GM19099 (cell line): ENCODE results near the gene LRRC38.

Source experiments
- POLR2A ChIP-seq: IDR thresholded peaks from 3 replicates; pipeline ENCODE4 v1.6.1; 2011; ENCODE audit warnings: low read depth; ENCODE audit not compliant: insufficient read length; ENCODE audit errors: extremely low read depth

LRRC38 gene

DNA sequence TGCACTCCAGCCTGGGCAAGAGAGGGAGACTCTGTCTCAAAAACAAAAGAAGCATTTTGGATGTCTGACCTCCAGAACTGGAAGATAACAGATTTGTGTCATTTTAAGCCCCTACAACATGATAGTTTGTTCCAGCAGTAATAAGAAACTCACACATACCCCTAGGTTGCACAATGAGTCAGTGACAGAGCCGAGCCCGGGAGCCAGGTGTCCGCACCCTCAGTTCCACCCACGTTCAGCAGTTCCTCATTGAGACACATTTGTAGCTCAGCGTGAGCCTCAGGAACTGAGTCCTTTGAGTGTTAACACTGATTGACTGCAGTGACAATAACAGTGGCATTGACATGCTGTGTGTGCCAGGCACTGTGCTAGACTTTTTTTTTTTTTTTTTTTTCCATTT, 19.8 kb downstream of the LRRC38 start:
- TF ChIP-seq POLR2A, result no peak

DNA sequence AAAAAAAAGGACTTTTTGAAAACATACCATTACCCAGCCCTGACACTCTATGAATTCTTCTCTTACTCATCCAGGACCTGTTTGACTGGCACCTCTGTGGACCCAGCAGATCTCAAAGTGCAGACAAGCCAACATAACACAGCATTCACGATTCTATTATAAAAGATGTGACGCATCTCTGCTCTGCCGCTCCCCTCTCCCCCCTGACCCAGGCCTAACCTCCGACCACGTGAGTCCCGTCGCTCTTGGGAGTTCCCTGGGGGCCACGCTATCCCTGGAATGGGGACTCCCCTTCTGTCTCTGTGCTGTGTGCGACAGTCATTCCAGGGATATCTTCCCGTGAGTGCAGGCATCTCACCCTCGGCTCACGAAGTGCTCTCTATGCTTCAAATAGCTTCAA, 21.1 kb downstream of the LRRC38 start:
- TF ChIP-seq POLR2A, result no peak

DNA sequence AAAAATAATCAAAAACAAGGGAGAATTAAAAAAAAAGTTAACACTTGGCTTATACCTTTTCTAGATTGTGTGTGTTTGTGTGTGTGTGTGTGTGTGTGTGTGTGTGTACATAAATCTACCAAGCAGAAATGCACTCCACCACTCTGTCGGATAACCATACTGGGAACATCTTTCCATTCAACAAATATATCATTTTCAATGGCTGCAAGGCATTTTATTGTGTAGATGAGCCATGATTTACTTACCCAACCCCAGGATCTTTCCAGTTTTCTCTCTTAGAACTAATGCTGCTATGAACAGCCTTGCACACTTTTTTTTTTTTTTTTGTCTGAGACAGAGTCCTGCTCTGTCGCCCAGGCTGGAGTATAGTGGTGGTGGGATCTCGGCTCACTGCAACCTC, 25.8 kb downstream of the LRRC38 start:
- TF ChIP-seq POLR2A, result no peak

DNA sequence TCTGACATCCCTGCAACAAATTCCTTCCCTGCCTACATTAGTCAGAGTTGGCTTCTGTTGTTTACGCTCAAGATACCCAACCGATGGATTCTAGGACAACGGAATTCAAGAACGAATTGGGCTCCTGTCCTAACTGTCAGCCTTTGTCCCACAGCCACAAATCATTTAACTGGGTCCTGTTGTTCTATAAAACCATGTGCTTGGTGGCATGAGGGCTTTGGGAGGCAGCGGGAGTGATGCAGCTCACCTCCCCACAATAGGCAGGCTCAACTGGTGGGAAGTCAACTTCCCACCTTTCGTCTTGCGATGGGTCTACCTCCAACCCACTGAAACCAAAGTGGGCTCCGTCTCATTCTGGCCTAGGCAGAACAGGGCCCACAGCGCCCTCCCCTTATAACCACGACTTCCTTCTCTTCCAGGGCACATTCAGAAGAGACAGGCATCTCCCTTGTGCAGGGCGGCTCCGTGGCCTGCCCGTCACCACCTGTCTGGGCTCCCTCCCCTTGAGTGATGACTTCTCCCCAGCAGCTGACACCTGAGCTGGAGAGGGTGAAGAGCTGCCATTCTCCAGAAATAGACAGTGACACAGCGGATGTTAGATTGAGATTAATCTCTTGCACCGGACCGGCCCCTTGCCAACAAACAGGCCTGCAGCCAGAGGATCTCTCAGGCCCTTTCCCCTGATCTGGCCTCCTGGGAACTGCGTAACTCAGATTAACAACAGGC, 26.5 kb downstream of the LRRC38 start:
- no peak for TF ChIP-seq POLR2A

DNA sequence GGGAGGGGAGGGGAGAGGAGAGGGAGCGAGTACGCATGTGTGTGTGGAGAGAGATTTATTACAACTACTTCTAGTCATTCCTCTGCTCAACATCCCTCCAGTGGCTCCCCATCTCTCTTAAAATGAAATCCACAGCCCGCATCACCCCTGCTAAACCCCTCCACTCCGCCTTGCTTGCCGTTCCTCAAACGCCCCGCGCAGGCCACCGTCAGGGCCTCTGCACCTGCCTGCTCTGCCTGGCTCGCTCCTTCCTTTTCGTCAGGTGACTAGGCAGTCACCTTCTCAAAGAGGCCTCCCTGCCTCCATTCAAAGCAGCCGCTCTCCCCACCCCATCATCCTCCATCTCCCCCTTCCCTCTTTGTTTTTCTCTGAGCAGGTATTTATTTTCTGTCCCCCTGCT, 29.9 kb downstream of the LRRC38 start:
- TF ChIP-seq POLR2A, result no peak

DNA sequence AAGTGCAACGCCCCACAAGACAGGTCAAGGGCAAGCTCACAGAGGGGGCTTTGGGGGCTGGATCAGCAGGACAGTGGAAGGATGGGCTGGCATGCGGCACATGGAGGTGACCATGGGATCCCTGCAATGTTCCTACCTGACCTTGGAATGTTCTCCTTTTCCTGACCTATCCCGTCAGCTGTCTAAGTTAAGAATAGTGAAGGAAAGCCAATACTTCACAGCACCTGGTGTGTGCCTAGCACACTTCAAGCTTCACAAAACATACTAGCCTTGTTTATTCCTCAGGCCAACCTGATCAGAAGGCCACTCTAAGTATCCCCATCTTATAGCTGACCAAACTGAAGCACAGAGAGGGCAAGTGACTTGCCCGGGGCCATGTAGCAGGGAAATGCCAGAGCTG, 31.2 kb downstream of the LRRC38 start:
- no peak for TF ChIP-seq POLR2A

DNA sequence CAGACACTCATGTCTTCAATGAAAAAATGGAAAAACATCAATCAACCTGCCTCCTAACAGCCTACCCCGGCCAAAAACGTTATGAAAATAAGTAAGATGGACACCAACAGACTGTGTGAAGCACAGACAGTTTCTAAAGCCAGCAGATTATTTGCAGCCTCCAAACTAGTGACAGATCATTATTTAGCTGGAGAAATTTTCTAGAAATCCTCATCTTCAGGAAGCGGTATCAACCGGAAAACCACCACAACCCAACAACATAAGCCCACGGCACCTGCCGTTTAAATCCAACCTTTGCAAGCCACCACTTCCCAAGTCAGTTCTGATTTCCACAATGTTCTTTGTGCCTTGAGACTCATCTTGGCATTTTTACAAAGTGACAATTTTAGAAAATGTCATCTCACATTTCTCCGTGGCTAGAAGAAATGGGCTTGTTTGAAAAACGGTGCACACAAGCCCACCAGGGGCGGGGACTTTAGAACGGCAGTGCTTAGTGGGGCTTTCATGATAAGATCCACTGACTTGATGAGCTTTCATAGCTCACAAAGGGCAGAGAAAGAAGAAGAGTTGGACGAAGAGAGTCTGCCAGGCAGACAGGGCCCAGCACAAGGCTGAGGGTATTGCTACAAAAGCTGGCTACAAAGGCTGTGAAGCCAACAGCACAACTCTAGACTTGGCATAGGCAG, 34.5 kb downstream of the LRRC38 start:
- no peak for TF ChIP-seq POLR2A

DNA sequence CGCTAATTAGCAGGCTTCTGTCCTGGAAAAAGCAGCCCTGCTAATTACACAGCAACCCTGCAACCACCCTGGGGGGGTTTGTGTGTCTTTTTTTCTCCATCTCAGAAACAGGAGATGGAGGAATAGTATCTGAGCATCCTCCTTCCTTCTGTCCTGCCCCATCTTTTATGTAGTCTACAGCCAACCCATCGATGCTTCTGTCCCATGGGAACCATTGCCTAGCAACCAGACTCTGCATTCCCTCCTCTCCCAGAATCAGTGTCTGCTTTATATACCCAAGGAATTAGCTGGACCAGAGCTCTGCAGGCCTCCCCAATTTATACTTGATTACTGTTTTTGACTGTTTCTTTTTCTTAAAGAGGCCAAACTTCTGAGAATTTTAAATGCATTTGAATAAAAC, 35.1 kb downstream of the LRRC38 start:
- TF ChIP-seq POLR2A, result no peak

DNA sequence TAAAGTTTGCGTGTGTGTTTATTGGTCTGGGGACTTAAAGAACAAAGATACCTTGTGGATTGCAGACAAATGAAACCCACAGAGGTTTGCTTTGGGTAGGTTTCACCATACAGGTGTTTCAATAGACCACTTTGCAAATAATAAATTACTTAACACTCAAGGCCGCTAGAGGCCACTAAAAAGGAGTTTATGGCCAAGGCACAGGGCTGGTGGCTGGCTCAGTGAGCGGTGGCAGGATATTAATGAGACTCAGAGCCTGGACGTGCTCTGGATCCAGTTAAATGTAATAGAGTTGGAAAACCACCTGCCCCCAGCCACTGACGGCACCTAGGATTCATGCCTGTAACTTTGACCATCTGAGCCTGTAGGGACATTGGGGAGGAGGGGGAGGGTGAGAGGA, 44.5 kb downstream of the LRRC38 start:
- TF ChIP-seq POLR2A, result no peak

DNA sequence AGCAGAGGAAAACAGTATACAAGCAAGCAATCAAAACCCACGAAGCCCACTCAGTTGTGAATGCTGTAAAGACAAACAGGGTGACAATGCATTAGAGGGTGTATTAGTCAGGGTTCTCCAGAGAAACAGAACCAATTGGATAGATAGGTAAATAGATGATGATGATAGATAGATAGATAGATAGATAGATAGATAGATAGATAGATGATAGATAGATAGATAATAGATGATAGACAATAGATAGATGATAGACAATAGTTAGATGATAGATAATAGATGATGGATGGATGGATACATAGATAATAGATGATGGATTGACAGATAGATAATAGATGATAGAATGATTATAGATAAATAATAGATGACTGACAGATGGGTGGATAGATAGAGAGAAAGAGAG, 48.3 kb downstream of the LRRC38 start:
- no peak for TF ChIP-seq POLR2A

DNA sequence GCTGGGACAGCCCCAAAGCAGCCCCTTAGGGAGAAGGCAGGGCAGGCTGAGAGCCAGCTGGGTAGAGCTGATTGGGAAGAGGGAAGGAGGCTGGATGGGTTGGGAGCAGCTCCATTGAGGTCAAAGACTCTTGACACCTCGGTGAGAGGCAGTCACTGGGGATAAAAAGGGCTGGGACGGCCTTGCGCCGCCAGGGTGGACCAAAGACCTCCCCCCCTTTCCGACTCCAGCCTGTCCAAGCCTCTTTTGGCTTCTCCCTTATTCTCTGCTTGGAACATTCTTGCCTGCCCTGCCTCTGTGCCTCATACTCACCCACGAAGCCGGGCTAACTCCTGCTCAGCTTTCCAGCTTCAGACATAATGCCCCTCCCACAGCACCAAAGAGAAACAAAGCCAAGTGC, 51.1 kb downstream of the LRRC38 start:
- TF ChIP-seq POLR2A, result no peak

DNA sequence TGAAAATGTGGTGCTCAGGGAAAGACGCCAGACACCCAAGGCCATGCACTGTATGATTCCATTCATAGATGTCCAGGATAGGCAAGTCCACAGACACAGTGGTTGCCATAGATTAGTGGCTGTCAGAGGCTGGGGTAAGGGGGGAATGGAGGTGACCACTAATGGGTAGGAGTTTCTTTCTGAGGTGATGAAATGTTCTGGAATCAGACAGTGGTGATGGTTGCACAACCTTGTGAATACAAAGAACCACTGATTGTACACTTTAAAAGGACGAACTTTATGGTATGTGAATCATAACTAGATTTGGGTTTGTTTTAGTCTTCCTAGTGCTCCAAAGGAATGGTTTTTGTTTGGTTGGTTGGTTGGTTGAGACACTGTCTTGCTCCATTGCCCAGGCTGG, 51.8 kb downstream of the LRRC38 start:
- no peak for TF ChIP-seq POLR2A

DNA sequence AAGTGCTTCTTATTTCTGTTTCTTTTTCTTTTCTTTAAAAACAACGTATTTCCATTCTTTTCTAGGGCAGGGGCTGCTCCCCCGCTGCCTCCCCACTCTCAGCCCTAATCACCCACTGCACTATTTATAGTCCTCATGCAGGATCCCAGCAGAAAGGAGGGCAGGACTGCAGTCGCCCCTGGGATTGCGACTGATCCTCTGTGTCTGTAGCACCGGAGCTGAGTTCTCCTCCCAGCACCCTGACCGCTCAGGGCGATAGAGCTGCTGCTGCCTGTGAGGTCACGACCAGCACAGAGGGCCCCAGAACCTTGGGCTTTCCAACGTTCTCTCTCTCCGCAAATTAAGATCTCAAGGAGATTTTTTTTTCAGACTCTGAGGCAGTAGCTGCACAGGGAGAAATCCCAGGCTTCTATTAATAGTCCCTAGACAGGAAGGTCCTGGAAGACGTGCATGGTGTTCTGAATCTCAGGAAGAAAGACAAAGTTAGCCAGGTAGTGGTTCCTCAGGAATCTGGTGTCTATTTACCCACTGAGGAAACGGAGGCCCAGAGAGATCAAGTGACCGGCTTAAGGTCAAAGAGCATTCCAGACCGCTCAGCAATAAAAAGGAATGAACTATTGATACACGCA, 56.8 kb downstream of the LRRC38 start:
- no peak for TF ChIP-seq POLR2A

DNA sequence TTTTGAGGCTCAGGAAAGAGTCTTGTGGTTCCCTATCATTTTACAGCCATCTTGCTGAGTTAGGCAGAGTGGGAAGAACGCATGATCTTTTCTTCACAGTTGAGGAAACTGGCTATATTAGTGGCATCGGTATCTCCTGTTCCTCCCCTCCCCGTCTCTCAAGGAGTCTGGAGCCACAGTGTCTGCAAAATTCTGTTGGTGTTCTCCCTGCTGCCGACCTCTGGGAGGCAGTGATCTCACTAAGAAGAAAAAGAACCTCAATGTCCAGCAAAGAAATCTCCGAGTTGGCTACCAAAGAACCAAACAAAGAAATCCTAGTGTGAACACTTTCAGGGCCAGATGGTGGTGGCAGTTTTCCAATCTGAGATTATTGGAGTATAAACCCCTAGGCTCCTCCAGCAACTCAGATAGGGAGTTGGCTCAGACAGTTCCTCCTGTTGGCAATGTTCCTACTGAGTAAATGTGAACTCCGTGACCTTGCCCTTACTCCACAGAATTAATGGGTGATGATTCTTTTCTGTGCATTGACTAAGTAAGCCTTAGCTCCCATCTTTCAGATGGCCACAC, 62.3 kb downstream of the LRRC38 start:
- TF ChIP-seq POLR2A, result no peak

DNA sequence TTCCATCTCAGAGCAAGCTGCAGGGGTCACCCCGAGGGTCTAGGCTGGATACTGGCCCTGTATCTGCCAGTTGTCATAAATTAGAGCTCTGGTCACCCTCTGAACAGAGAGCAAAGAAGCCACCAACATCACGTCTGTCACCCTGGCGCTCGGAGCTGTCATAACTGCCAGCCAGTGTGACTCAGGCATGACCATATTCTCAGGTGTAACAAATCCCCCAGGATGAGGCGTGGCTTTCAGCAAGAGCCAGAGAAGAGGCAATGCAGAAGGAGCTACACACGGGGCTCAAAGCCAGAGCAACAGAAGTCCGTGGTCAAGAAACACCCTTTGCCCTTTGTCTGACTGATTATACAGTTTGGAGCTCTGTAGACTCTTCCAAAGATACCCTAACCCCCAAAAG, 63.6 kb downstream of the LRRC38 start:
- TF ChIP-seq POLR2A, result no peak
